ACHN (cell line): ENCODE measurements around the gene AAK1.
"Not testable (repeated sequence)": the region's sequence is repeated elsewhere in the genome, so short reads cannot be mapped to it uniquely, and the experiment has no call there.

Source experiments
- DNase-seq: peaks from one replicate; pipeline ENCODE4 v3.0.0-alpha.2; 2015
- in situ Hi-C: cut with HindIII; loops from 2 replicates; pipeline ENCODE4 v1.10.0; 2017; ENCODE audit warnings: low sequenced_read_pairs, low pct_ligation_motif_present, low pct_unique_long_range_greater_than_20kb

Gene AAK1

GRCh38 chr2:69612200-69612599 is 31.3 kb downstream of the AAK1 start:
- in situ Hi-C loops = no loop called here

GRCh38 chr2:69608109-69608508 is 35.4 kb downstream of the AAK1 start:
- in situ Hi-C loops = no loop called here
- no peak for DNase-seq

More at GRCh38 chr2:69612200-69612599, 31.3 kb downstream of the AAK1 start:
- DNase-seq = no peak

- DNase-seq, in situ Hi-C loops: not testable (repeated sequence)
Measured at GRCh38 chr2:69606771-69607170, 36.8 kb downstream of the AAK1 start.

GRCh38 chr2:69605284-69605683 is 38.3 kb downstream of the AAK1 start:
- no peak for DNase-seq
- in situ Hi-C loops = no loop called here

- no peak for DNase-seq
- in situ Hi-C loops = no loop called here
Measured at GRCh38 chr2:69604836-69605235, 38.7 kb downstream of the AAK1 start.

GRCh38 chr2:69604026-69604678 is 39.4 kb downstream of the AAK1 start:
- in situ Hi-C loops = no loop called here
- DNase-seq = no peak

- no peak for DNase-seq
- in situ Hi-C loops = no loop called here
Measured at GRCh38 chr2:69603146-69603743, 40.3 kb downstream of the AAK1 start.

- DNase-seq = peak; percentile 24
- in situ Hi-C loops = no loop called here
Measured at GRCh38 chr2:69601179-69601612, 42.3 kb downstream of the AAK1 start.

GRCh38 chr2:69600425-69600824 is 43.1 kb downstream of the AAK1 start:
- in situ Hi-C loops = no loop called here

GRCh38 chr2:69597843-69598610 is 45.5 kb downstream of the AAK1 start:
- in situ Hi-C loops = no loop called here
- no peak for DNase-seq

More at GRCh38 chr2:69600425-69600824, 43.1 kb downstream of the AAK1 start:
- DNase-seq = no peak

- in situ Hi-C loops = no loop called here
- no peak for DNase-seq
Measured at GRCh38 chr2:69597105-69597504, 46.4 kb downstream of the AAK1 start.

- peak; percentile 33 for DNase-seq
- in situ Hi-C loops = no loop called here
Measured at GRCh38 chr2:69594341-69594740, 49.2 kb downstream of the AAK1 start.

GRCh38 chr2:69592511-69592910 is 51.0 kb downstream of the AAK1 start:
- in situ Hi-C loops = no loop called here
- DNase-seq = no peak

- in situ Hi-C loops = no loop called here
- peak; percentile 56 for DNase-seq
Measured at GRCh38 chr2:69589973-69590652, 53.4 kb downstream of the AAK1 start.

GRCh38 chr2:69588945-69589344 is 54.6 kb downstream of the AAK1 start:
- in situ Hi-C loops = no loop called here
- no peak for DNase-seq

- in situ Hi-C loops = no loop called here
- no peak for DNase-seq
Measured at GRCh38 chr2:69588403-69588802, 55.1 kb downstream of the AAK1 start.

- peak; percentile 85 for DNase-seq
Measured at GRCh38 chr2:69585855-69586555, 57.5 kb downstream of the AAK1 start.

GRCh38 chr2:69584127-69584889 is 59.2 kb downstream of the AAK1 start:
- in situ Hi-C loops = no loop called here
- no peak for DNase-seq

More at GRCh38 chr2:69585855-69586555, 57.5 kb downstream of the AAK1 start:
- in situ Hi-C loops = no loop called here
